GM12878 (cell line): ENCODE measurements around the gene CBLB.

Experiments used
- ATF3 ChIP-seq: IDR thresholded peaks from 2 replicates; pipeline ENCODE4 v1.6.1; 2011; ENCODE audit warnings: low read depth, mild to moderate bottlenecking, low read length, moderate library complexity, borderline replicate concordance; ENCODE audit errors: extremely low read depth
- CEBPB ChIP-seq, 2 experiments: fragments of 150-350 bp in 1 of 2; IDR thresholded peaks; 2 replicates each; pipeline ENCODE4 v1.6.1; 2012 to 2014; ENCODE audit warnings: low read depth in 2 of 2, low read length in 2 of 2, borderline replicate concordance in 1 of 2, inconsistent platforms in 1 of 2
- CHD1 ChIP-seq: IDR thresholded peaks from 2 replicates; pipeline ENCODE4 v1.6.1; 2012; ENCODE audit warnings: low read depth, low read length, improper control_type of control experiment
- CTCF ChIP-seq, 3 experiments: IDR thresholded peaks in 2 of 3; conservative IDR thresholded peaks in 1 of 3; 2 replicates each; pipeline ENCODE4 v1.5.1; 2011; ENCODE audit warnings: low read depth in 3 of 3, low read length in 3 of 3, mild to moderate bottlenecking in 3 of 3, control low read depth in 2 of 3, moderate library complexity in 2 of 3, inconsistent platforms in 1 of 3, mixed read lengths in 1 of 3; ENCODE audit not compliant: control insufficient read depth in 2 of 3, insufficient read depth in 1 of 3; ENCODE audit errors: extremely low read depth in 1 of 3
- EP300 ChIP-seq, 2 experiments: fragments of 150-350 bp in 1 of 2; IDR thresholded peaks; 2 replicates each; pipeline ENCODE4 v1.6.1; 2011 to 2012; ENCODE audit warnings: low read depth in 2 of 2, low read length in 2 of 2, borderline replicate concordance in 1 of 2, improper control_type of control experiment in 1 of 2, inconsistent platforms in 1 of 2; ENCODE audit not compliant: control insufficient read depth in 1 of 2
- ESRRA ChIP-seq: IDR thresholded peaks from 2 replicates; pipeline ENCODE4 v1.6.1; 2012; ENCODE audit warnings: mild to moderate bottlenecking, low read length, improper control_type of control experiment
- NFXL1 ChIP-seq: fragments of 450-650 bp; IDR thresholded peaks from 2 replicates; pipeline ENCODE4 v1.6.1; 2017; ENCODE audit warnings: antibody characterized with exemption, mild to moderate bottlenecking, borderline replicate concordance
- POLR2A ChIP-seq: IDR thresholded peaks from 2 replicates; pipeline ENCODE4 v1.6.1; 2011; ENCODE audit warnings: low read depth, mild to moderate bottlenecking, low read length
- POLR2AphosphoS5 ChIP-seq: IDR thresholded peaks from 2 replicates; pipeline ENCODE4 v1.6.1; 2011; ENCODE audit warnings: mild to moderate bottlenecking, low read length, inconsistent platforms
- SIN3A ChIP-seq: IDR thresholded peaks from 2 replicates; pipeline ENCODE4 v1.6.1; 2012; ENCODE audit warnings: low read depth, low read length, improper control_type of control experiment
- SKIL ChIP-seq: fragments of 450-650 bp; IDR thresholded peaks from 2 replicates; pipeline ENCODE4 v1.6.1; 2017; ENCODE audit warnings: mild to moderate bottlenecking, low read depth, inconsistent platforms; ENCODE audit not compliant: poor library complexity, severe bottlenecking
- SPI1 ChIP-seq: IDR thresholded peaks from 2 replicates; pipeline ENCODE4 v1.6.1; 2011; ENCODE audit warnings: low read depth, mild to moderate bottlenecking, low read length, moderate library complexity, borderline replicate concordance; ENCODE audit not compliant: insufficient read depth
- SUPT20H ChIP-seq: IDR thresholded peaks from 2 replicates; pipeline ENCODE4 v1.6.1; 2011; ENCODE audit warnings: low read depth, mild to moderate bottlenecking, low read length, moderate library complexity, borderline replicate concordance; ENCODE audit not compliant: control insufficient read depth
- WRNIP1 ChIP-seq: IDR thresholded peaks from 2 replicates; pipeline ENCODE4 v1.6.1; 2011; ENCODE audit warnings: low read depth, low read length, improper control_type of control experiment, borderline replicate concordance

- TF ChIP-seq WRNIP1 (no peak), ESRRA (no peak), POLR2AphosphoS5 (no peak), SUPT20H (no peak), CTCF (IDR thresholded peaks at IDR 0.05 in 2 of 3, conservative IDR thresholded peaks at IDR 0.05 in 1 of 3; ENCODE audit: control insufficient read depth in 2 of 3, extremely low read depth in 1 of 3, insufficient read depth in 1 of 3, low read depth in 3 of 3, low read length in 3 of 3) (no peak), SIN3A (no peak), EP300 (IDR thresholded peaks at IDR 0.05; ENCODE audit: borderline replicate concordance in 1 of 2, control insufficient read depth in 1 of 2, low read depth in 2 of 2, low read length in 2 of 2) (peak in 1 of 2 experiments; percentile 70; a peak in 1 of 4 replicates), POLR2A (no peak), CHD1 (no peak), ATF3 (no peak), SKIL (no peak), SPI1 (no peak), CEBPB (IDR thresholded peaks at IDR 0.05; ENCODE audit: borderline replicate concordance in 1 of 2, low read depth in 2 of 2, low read length in 2 of 2) (no peak), NFXL1 (no peak)
Measured at GRCh38 chr3:105752791-105753415, 115.9 kb downstream of the CBLB start.
